Endodermal cell (in vitro differentiated cells): ENCODE results near the gene TYW1. TPM values are rescaled to one million over a fixed set of nuclear protein-coding genes. Genes with fewer than 3 reads are reported as not detected.
"Not testable (repeated sequence)": the region's sequence is repeated elsewhere in the genome, so short reads cannot be mapped to it uniquely, and the experiment has no call there.

ENCODE experiments used
- DNase-seq: peaks from one replicate; pipeline ENCODE4 v3.0.0-alpha.2; 2017
- H3K27ac ChIP-seq: 2 replicates; pipeline ENCODE4 v1.5.1; 2013; ENCODE audit warnings: mild to moderate bottlenecking, low read depth, low read length, moderate library complexity
- H3K27me3 ChIP-seq: 2 replicates; pipeline ENCODE4 v1.6.1; 2013; ENCODE audit warnings: mild to moderate bottlenecking, low read length, moderate library complexity; ENCODE audit not compliant: insufficient read depth, control insufficient read depth, poor library complexity, severe bottlenecking
- H3K36me3 ChIP-seq: 2 replicates; pipeline ENCODE4 v1.7.0; 2013; ENCODE audit warnings: mild to moderate bottlenecking, low read length, moderate library complexity; ENCODE audit not compliant: control insufficient read depth, insufficient read depth
- H3K4me1 ChIP-seq: one replicate; pipeline ENCODE4 v1.7.0; 2013; ENCODE audit warnings: low read length; ENCODE audit not compliant: control insufficient read depth, insufficient read depth
- H3K4me3 ChIP-seq: 2 replicates; pipeline ENCODE4 v1.5.1; 2013; ENCODE audit warnings: mild to moderate bottlenecking, low read length, moderate library complexity
- H3K9ac ChIP-seq: 2 replicates; pipeline ENCODE4 v1.6.1; 2013; ENCODE audit warnings: mild to moderate bottlenecking, low read length, moderate library complexity; ENCODE audit not compliant: poor library complexity, severe bottlenecking; ENCODE audit errors: extremely low read depth
- H3K9me3 ChIP-seq: 2 replicates; pipeline ENCODE4 v1.6.1; 2013; ENCODE audit warnings: mild to moderate bottlenecking, low read length, moderate library complexity; ENCODE audit not compliant: control insufficient read depth
- H3K27ac Mint-ChIP-seq: 2 replicates; pipeline ENCODE4 v1.8.0; 2020; ENCODE audit warnings: mixed read lengths
- H3K27me3 Mint-ChIP-seq: 2 replicates; pipeline ENCODE4 v1.8.0; 2021; ENCODE audit warnings: mild to moderate bottlenecking, mixed read lengths; ENCODE audit not compliant: insufficient read depth
- H3K36me3 Mint-ChIP-seq: 2 replicates; pipeline ENCODE4 v1.8.0; 2020; ENCODE audit warnings: low read depth, mixed read lengths
- H3K4me1 Mint-ChIP-seq: 2 replicates; pipeline ENCODE4 v1.8.0; 2020; ENCODE audit warnings: mixed read lengths
- H3K4me3 Mint-ChIP-seq: 2 replicates; pipeline ENCODE4 v1.8.0; 2020; ENCODE audit warnings: mild to moderate bottlenecking, moderate library complexity, mixed read lengths
- H3K9me3 Mint-ChIP-seq: 2 replicates; pipeline ENCODE4 v1.8.0; 2020; ENCODE audit warnings: mild to moderate bottlenecking, mixed read lengths
- WGBS, 2 experiments: methylation state at CpG; one replicate each; pipeline versions ENCODE4 v1.1.5 to v1.1.7; 2013; ENCODE audit warnings: missing lambda C conversion rate in 2 of 2, mixed read lengths in 1 of 2; ENCODE audit not compliant: insufficient coverage in 1 of 2, insufficient read length in 1 of 2; 5-methylcytosine and 5-hydroxymethylcytosine counted together
- total RNA-seq, 2 donors: library from RNA; stranded (reverse); fragmentation: NEBNext Ultra II Directional in 1 of 2; extraction: Animal tissue kit (Norgen Biotek cat#: 25700) in 1 of 2; gene quantifications; 2 replicates in 1 of 2; 3 replicates in 1 of 2; pipeline ENCODE4 v1.2.1, GENCODE V29; 2021
- TF ChIP-seq, protein P1 (sequence below): fragments of 200-600 bp; sonication (generic); conservative IDR thresholded peaks from 2 replicates; pipeline ENCODE4 v1.5.0; 2021; ENCODE audit warnings: antibody characterized with exemption, mild to moderate bottlenecking

Gene TYW1
- total RNA-seq, 2 donors from 2014 or later, result 17.8 to 18.7 TPM

DNA sequence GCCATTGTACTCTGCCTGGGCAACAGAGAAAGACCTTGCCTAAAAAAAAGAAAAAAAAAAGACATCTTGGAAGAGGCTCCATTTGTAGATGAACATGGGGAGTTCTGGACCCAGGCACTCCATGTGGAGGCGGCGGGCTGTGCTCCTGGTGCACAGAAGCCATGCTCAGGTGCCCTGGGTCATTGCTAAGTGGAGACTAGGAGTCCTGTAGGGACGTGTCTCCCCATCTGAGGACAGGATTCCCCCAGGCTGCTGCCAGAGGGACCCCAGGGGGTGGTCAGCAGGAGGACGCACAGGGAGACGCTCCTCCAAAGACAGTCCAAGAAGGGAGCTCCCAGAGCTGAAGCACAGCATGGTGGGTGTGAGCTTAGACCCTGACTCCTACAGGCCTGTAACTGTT is 35.5 kb upstream of the TYW1 start:
- no peak for DNase-seq
- Histone ChIP-seq H3K27me3 (no peaks in the 10 kb centered on the region), H3K36me3 (peaks cover 21% of the 10 kb centered on the region), H3K4me3 (no peak overlapping the region), H3K4me1 (no peaks in the 10 kb centered on the region), H3K9ac (no peak overlapping the region), H3K27ac (no peak overlapping the region), H3K9me3 (peaks cover 6% of the 10 kb centered on the region)
- H3K9me3 Mint-ChIP-seq, result peaks cover 14% of the 10 kb centered on the region
- H3K27ac Mint-ChIP-seq, result no peak overlapping the region
- no peaks in the 10 kb centered on the region for H3K4me1 Mint-ChIP-seq
- H3K27me3 Mint-ChIP-seq, result no peaks in the 10 kb centered on the region
- TF ChIP-seq, protein P1, sequence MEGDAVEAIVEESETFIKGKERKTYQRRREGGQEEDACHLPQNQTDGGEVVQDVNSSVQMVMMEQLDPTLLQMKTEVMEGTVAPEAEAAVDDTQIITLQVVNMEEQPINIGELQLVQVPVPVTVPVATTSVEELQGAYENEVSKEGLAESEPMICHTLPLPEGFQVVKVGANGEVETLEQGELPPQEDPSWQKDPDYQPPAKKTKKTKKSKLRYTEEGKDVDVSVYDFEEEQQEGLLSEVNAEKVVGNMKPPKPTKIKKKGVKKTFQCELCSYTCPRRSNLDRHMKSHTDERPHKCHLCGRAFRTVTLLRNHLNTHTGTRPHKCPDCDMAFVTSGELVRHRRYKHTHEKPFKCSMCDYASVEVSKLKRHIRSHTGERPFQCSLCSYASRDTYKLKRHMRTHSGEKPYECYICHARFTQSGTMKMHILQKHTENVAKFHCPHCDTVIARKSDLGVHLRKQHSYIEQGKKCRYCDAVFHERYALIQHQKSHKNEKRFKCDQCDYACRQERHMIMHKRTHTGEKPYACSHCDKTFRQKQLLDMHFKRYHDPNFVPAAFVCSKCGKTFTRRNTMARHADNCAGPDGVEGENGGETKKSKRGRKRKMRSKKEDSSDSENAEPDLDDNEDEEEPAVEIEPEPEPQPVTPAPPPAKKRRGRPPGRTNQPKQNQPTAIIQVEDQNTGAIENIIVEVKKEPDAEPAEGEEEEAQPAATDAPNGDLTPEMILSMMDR, result no peak
- no peak overlapping the region for H3K4me3 Mint-ChIP-seq
- WGBS, 2 experiments, result 94 to 96% methylated on average over 4 to 5 of the region's 5 CpGs
- peaks cover 45% of the 10 kb centered on the region for H3K36me3 Mint-ChIP-seq

DNA sequence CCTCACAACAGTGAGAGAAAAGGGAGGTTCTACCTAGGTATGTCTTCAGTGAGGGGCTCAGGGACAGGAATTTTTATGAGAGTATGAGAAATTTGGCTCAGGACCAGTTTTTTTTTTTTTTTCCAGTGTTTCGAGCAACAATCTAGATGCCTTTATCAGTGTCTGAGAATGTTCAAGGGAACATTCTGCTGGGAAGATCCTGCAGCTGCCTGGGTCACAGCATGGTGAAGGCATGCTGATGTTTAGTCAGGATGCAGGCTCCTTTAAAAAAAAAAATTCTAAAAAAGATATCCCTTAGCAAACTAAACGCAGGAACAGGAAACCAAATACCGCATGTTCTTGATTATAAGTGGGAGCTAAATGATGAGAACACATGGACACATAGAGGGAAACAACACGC is 32.2 kb upstream of the TYW1 start:
- TF ChIP-seq, protein P1, result no peak
- Mint-ChIP-seq H3K36me3 (peaks cover 22% of the 10 kb centered on the region), H3K4me3 (no peak overlapping the region), H3K9me3 (peaks cover 17% of the 10 kb centered on the region), H3K27me3 (no peaks in the 10 kb centered on the region), H3K27ac (no peak overlapping the region), H3K4me1 (no peaks in the 10 kb centered on the region)
- DNase-seq, result no peak
- Histone ChIP-seq H3K9ac (no peak overlapping the region), H3K4me3 (no peak overlapping the region), H3K36me3 (peaks cover 4% of the 10 kb centered on the region), H3K27ac (no peak overlapping the region), H3K4me1 (no peaks in the 10 kb centered on the region), H3K27me3 (no peaks in the 10 kb centered on the region), H3K9me3 (peaks cover 6% of the 10 kb centered on the region)
- WGBS, 2 experiments, result 94 to 100% methylated on average over 2 to 4 of the region's 4 CpGs

DNA sequence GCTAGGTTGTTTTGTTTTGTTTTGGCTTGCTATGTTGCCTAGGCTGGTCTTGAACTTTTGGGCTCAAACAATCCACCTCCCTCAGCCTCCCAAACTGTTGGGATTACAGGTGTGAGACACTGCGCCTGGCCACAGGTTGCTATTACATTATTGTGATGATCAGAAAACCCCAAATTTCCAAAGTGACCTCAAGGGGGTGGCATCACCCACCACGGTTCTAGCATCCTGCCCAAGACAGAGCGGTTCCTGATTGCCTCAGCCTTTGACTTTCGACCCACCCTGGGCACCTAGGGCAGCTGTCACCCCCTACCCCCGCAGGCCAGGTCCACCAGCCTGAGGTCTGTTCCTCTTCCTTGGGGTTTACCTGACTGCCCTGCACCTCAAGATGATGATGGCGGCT is 29.6 kb upstream of the TYW1 start:
- Mint-ChIP-seq H3K4me3 (no peak overlapping the region), H3K4me1 (no peaks in the 10 kb centered on the region), H3K36me3 (peaks cover 9% of the 10 kb centered on the region), H3K27me3 (no peaks in the 10 kb centered on the region), H3K27ac (no peak overlapping the region), H3K9me3 (peaks cover 17% of the 10 kb centered on the region)
- Histone ChIP-seq H3K4me3 (no peak overlapping the region), H3K27ac (no peak overlapping the region), H3K4me1 (peaks cover 2% of the 10 kb centered on the region), H3K27me3 (no peaks in the 10 kb centered on the region), H3K9me3 (peaks cover 6% of the 10 kb centered on the region), H3K36me3 (peaks cover 4% of the 10 kb centered on the region), H3K9ac (no peak overlapping the region)
- WGBS, 2 experiments, result 91 to 92% methylated on average over 4 to 6 of the region's 6 CpGs
- DNase-seq, result no peak
- TF ChIP-seq, protein P1, result no peak

DNA sequence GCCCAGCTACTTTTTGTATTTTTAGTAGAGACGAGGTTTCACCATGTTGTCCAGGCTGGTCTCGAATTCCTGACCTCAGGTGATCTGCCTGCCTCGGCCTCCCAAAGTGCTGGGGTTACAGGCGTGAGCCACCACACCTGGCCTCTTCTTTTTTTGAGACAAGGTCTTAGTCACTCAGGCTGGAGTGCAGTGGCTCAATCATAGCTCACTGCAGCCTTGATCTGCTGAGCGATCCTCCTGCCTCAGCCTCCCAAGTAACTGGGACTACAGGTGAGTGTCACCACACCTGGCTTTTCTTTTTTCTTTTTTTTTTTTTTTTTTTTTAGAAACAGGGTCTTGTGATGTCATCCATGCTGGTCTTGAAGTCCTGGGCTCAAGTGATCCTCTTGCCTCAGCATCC is 27.6 kb upstream of the TYW1 start:
- H3K4me1 Mint-ChIP-seq, H3K27me3 ChIP-seq, H3K36me3 ChIP-seq, H3K4me1 ChIP-seq, H3K4me3 ChIP-seq, H3K9ac ChIP-seq, H3K36me3 Mint-ChIP-seq, H3K9me3 ChIP-seq, H3K27ac ChIP-seq, DNase-seq, H3K27ac Mint-ChIP-seq, H3K27me3 Mint-ChIP-seq, H3K4me3 Mint-ChIP-seq: not testable (repeated sequence)
- WGBS, 2 experiments, result 94 to 95% methylated on average over 5 of the region's 5 CpGs
- H3K9me3 Mint-ChIP-seq, result peaks cover 17% of the 10 kb centered on the region
